ENCODE measurements around the gene HOXA9.

HOXA9 gene

GRCh38 chr7:27175626-27176523, 10.5 kb upstream of the HOXA9 start:
- DNase-seq: no peak

- no peak for DNase-seq
Measured at GRCh38 chr7:27174874-27175625, 9.7 kb upstream of the HOXA9 start.

- DNase-seq: no peak
Measured at GRCh38 chr7:27173956-27174873, 8.9 kb upstream of the HOXA9 start, which contains the start of gene HOXA10. TSS of gene HOXA10 (minus strand) at chr7:27174320. CDS start at chr7:27174306, 14 bp downstream.

DNA sequence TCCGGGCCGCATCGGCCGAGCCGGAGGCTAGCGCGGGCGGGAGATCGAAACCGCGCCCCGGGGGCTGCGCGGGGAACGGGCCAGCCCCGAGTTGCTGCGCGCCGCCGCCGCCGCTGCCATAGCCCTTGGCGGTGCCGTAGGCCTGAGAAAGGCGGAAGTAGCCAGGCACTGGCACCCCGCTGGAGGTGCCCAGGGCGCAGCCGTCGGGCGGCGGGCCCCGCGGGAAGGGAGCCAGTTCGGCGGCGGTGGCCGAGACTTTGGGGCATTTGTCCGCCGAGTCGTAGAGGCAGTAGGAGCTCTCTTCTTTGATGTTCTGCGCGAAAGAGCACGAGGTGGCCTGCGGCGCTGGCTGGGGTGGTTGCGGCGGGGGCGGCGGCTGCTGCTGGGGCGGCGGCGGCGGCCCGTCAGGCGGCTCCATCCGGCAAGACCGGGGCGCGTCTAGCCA, 8.2 kb upstream of the HOXA9 start:
- DNase-seq: no peak

- DNase-seq: no peak
Measured at GRCh38 chr7:27172823-27173510, 7.6 kb upstream of the HOXA9 start.

- peak; percentile 43 for DNase-seq
Measured at GRCh38 chr7:27172315-27172774, 7.0 kb upstream of the HOXA9 start.

DNA sequence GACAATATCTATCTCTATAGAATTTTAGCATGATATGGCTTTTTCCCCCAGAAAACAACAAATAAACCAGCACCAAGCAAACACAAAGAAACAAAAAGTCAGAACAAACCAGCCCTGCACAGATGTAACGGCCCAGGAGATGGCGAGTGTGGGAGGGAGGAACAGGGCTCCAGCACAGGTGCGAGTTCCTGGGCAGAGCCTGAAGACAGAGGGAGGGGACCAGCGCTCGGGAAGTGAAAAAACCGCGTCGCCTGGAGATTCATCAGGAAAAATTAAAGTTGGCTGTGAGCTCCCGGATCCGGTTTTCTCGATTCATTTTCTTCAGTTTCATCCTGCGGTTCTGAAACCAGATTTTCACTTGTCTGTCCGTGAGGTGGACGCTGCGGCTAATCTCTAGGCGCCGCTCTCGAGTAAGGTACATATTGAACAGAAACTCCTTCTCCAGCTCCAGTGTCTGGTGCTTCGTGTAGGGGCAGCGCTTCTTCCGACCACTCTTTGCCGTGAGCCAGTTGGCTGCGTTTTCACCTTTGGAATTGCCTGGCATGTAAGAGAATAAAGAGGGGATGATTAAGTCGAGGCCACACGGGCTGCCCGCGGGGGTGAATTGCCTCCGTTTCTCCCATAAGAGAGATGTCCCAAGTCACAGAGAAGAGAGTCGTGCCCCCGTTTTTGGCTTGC, 6.4 kb upstream of the HOXA9 start:
- DNase-seq: no peak

- DNase-seq: no peak
Measured at GRCh38 chr7:27171325-27171636, 5.9 kb upstream of the HOXA9 start.

DNA sequence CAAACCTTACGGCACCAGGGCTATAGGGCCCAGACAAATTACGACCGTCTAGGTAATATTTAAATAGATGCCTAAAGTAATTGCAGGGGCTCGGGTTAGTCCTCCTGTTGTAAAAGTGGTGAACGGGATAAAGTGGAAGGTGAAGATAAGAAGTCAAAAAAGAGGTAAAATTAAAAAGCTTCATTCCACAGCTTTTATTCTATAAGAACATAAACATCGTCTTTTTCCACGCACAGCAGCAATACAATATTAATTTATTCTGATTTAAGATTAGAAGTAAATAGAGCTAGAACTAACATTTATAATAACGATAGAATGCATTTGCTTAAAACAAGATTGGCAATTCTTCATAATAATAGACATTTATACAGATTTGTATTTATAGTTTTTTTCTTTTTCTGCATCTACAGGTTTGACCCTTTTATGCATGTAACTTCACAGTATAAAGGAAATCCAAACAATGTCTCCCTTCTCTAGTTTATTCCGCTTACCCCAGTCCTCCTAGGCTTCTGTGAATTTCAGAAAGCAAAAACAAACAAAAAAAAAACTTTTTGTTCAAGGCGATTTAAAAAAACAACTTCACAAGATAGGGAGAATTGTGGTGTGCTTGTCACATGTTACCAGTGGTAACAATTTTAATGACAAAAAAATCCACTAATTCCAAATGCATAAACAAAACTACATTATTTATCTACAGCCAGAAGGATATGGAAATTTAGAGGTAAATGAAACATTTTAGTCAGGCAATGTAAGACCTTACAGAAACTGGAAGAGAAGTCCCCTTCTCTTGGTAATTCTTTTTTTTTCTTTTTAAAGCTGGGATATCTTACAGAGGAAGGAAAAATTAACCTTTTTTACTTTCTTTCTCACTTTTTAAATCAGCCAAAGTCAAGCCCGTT, 5.3 kb upstream of the HOXA9 start:
- no peak for DNase-seq

DNA sequence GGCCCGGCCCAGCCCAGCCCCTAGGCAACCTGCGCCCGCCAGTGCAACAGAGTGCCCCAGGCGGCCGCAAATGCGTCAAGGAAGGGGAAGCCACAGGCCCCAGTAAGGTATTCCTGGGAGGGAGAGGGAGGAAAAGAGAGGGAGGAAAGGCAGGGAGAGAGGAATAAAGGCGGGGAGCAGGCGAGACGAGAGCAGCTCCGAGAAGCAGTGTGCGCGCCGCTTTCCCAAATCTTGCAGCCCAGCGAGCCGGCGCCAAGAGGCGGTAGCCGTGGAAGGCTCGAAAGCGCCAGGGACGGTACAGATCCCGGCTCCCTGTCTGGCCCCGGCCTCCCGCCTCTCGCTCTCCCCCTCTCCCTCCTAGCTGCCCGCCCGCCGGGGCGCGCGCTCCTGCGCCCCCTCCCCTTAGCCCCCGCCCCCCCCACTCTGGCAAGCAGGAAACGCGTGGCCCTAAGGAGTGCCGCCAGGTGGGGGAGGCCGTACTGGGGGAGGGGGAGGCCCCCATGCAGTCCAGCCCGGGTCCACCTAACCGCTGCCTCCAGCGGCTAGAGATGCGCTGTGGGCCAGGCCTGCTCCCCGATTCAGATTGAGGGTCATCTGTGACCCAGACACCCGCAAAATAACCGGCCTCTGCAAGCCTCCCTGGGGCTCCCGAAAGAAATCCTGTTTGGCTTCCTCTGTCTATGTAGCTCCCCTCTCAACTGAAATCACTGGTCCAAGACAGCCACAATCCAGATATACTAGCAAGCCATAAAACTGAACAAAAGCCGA, 4.5 kb upstream of the HOXA9 start:
- no peak for DNase-seq

DNA sequence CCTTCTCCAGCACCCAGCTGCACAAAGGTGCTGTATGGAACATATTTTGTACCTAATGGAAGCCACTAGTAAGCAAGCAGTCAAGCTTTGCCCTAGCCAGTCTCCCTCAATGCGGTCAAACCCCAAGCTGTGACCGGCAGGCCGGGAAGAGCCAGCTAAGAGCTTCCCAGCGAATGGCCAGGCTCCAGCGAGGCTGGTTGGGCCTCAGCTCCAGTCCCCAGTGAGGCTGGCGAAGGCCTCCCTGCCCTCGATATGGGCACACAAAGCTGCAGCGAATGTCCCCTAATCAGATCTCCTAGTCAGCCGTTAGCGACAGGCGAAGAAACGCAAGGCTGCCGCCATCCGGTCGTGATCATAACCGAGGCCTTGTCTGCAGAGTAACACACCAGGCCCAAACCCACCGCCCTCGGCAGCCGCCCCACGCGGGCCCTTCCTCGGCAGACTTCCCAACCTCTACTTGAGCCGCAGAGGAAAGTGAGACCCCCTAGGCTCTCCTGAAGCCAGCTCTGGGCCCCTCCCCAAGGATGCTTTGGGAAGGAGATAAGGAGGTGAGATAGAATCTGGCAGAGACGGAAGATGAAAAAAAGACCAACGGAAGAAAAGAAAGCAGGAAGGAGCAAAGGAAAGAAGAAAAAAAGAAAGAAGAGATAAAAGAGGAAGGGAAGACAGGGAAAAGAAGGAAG, 3.1 kb upstream of the HOXA9 start:
- DNase-seq: peak; percentile 27

- no peak for DNase-seq
Measured at GRCh38 chr7:27167916-27168264, 2.6 kb upstream of the HOXA9 start.

DNA sequence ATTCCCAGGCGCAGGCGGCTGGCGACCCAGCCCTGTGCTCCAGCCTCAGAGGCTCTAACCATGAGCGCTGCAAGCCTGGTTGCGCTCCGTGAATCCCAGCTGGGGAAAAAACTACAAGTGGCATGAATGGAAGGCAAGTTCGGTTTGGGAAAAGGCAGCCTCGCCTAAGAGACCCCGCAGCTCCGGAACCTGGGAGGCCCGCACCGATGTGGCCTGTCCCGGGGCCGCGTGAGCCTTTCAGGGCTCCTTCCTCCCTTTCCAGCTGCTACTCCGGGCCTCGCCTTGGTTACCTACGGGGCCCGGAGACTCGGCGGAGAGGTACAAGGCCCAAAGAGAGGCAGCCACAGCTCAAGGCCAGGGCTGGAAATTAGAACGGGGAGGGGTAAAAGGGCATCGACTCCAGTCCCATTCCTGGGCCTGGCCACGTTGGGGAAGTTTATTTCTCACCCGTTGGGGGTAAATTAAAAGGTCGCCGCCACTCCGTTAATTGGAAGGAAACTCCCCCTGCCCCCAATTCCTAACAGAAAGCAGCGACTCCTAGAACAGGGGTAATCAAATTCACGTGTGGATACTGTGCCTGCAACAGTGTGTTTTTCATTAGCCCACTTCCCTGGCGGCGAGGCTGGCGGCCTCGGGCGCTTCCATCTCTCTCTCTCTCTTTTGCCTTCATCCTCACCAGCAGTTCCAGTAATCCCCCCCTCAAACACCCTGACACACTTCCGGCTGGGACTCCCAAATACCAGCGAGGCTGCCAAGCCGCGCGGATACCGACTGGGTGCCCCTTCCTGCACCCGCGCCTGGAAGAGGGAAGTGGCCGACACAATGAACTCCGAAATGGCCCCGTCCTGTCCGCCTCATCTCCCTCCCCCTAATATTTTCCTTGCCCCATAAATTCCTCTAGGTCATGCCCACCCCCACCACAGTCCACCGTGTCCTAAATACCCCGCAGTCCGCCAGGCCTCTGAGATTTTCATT, 1.5 kb upstream of the HOXA9 start:
- no peak for DNase-seq

DNA sequence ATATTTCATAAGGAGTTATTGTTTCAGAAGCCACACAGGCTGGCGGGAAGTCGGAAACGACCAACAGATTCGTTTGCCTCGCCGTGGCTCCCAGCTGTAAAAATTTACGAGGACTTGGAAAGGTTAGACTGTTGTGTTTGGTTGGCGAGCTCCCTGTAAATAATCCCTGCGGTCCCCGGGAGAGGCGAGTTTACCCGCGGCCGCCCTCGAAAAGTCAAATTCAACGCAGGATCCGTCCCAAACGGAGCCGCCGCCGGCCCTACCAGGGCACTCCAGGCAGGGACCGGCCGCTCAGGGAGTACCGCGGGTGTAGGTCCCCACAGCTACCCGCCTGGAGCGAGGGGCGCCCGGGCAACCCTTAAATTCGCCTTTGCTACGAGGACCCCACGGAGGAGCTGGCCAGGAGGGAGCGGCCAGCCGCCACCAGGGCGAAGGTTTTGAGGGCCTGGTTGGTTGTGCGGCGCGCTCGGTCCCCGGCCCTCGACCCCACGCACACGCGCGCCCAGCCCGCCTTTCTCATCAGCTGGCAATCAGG, 726 bp upstream of the HOXA9 start:
- DNase-seq: no peak

DNA sequence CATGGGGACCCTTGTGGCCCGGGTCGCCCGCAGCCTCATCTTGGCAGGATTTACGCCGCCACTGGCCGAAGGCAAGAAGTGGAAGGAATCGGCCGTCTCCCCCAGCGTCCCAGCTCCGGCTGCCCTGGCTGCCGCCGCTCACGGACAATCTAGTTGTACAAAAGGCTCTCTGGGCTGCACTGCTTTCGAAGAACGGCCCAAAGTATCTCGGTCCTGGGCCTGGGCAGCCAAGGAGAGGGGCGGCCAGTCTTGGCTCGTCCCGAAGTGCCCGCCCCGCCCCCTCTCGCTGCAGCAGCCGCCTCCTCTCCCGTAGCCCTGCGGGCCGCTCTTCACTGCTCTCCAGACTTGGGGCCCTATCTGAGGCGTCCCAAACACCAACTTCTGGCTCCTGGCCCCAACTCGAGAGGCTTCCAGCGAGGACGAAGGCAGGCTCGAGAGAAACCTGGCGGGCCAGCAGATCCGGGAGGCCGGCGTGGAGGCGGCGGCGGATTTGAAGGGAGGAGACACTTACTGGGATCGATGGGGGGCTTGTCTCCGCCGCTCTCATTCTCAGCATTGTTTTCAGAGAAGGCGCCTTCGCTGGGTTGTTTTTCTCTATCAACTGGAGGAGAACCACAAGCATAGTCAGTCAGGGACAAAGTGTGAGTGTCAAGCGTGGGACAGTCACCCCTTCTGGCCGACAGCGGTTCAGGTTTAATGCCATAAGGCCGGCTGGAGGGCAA, 809 bp downstream of the HOXA9 start:
- no peak for DNase-seq

DNA sequence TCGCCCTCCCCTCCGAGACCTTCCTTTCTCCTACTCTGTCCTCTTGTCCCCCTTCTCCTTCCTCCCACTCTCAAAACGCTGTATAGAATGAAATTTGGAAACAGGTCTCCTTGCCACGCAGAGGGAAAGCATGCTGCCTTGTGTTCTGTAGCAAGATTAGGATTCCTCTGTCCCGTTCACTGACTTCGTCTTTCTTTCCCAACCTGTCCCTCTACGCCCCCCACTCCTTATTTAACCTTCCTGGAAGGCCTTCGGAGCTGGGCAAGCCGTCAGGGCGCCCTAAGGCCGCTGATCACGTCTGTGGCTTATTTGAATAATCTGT, 1.3 kb downstream of the HOXA9 start:
- DNase-seq: no peak
